ENCODE measurements around the gene RPS6KA1.
A peak's percentile ranks its signal among the peaks of the same experiment; 100 is the strongest.

Gene RPS6KA1

DNA sequence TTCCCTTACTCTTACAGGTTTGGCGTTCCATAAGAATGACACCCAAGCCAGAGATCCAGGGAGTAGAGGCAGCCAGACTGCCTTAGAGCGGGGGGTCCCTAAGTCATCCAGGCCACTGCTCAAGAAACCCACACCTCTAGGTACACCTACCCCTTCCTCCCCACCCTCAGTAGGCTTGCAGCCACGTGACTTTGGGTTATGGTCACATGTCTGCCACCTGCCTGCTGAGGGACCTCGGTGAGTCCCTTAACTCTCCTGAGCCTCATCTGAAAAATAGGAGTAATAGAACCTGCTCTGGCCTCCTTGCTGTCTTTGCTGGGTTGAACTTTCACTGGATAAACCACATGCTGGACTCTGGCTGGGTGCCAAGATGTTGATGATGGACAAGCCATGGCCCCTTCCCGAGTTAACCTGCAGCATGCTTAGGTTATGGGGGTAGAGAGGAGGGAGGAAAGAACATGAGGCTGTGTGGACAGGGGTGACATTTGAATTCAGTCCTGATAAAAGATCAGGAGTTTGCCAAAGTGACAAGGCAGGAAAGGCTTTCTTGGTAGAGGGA, 4.5 kb downstream of the RPS6KA1 start:
- no peak for DNase-seq

DNA sequence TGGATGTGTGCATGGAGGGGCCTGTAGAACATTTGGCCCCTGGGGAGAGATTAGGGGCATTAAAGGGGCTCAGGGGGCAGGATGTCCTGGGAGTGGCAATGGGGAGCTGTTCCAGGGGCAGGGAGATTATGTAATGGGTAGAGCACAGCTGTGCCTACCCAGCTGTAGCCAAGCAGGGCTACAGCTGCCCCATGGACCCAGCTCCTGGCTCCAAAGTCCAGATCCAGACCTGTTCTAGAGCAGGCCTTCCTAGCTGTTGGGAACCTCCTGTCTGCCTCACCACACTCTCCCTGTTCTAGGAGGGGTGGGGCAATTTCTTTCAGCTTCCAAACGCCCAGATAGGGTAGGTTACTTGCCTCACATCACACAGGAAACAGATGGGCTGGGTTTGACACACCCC, 5.6 kb downstream of the RPS6KA1 start:
- no peak for DNase-seq

DNA sequence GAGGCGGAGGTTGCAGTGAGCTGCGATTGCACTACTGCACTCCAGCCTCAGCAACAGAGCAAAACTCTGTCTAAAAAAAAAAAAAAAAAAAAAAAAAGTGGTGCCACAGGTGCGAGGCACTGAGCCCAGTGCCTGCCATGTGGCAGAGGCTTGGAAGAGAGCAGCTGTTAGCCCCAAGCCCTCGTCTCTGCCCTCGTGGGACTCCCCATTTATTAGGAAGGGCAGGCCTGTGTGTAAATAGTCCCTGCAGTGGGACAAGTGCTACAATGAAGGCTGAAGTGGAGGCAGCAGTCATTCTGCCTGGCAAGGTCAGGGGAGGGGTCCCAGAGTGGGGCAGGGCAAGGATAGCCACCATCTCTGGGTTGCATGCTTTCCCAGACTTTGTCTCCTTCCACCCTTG, 6.5 kb downstream of the RPS6KA1 start:
- DNase-seq: no peak

DNA sequence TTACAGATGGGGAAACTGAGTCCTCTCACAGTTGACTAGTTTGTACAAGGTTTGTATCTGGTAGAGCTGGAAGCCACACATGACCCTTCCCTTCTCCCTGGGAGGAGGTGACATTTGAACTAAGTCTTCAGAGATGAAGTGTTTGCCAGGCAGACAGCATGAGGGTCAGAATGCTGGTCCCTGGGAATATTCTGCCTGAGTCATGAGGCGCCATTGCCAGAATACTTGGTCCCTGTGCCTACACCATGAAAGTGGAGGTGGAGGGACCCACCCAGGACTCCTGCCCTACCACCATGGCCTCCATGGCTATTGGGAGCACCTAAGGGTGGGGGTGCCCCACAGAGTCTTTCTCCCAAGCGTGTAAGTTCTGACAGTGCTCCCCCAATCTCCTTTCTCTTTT, 7.0 kb downstream of the RPS6KA1 start:
- no peak for DNase-seq

- DNase-seq: no peak
Measured at GRCh38 chr1:26537951-26538352, 8.4 kb downstream of the RPS6KA1 start.

GRCh38 chr1:26538480-26539412, 9.2 kb downstream of the RPS6KA1 start:
- peak; percentile 27 for DNase-seq

DNA sequence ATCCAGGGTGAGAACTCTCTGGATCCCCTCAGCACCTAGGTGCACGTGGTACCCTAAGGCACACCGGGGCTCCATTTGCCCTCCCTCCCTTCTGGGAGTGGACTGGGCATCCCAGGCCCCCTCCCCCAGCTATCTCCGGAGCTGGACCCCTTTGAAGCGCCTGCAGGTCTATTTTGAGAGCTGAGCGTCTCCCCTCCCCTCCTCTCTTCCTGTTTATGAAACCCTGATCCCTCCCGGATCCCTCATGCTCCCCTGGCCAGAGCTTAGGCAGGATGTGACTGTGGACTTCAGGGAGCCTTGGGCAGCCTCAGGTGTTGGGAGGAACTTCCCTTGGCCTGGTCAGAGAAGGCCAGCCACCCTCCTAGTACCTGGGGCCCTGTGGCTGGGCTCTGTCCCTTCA, 10.2 kb downstream of the RPS6KA1 start:
- no peak for DNase-seq

DNA sequence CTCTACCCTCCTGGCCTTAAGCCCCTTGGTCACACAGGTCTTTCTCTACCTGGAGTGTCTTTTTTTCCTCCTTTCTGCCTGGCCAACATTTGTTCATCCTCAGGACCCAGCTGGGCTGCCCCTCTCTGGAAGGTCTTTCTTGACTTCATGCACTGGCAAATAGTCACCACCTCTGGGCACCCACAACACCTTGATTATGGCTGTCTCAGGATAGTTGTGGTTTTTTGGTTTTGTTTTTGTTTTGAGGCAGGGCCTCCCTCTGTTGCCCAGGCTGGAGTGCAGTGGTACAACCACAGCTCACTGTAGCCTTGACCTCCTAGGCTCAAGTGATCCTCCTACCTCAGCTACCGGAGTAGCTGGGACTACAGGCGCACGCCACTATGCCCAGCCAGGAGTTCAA, 10.8 kb downstream of the RPS6KA1 start:
- DNase-seq: no peak

- no peak for DNase-seq
Measured at GRCh38 chr1:26541431-26541815, 11.9 kb downstream of the RPS6KA1 start.

DNA sequence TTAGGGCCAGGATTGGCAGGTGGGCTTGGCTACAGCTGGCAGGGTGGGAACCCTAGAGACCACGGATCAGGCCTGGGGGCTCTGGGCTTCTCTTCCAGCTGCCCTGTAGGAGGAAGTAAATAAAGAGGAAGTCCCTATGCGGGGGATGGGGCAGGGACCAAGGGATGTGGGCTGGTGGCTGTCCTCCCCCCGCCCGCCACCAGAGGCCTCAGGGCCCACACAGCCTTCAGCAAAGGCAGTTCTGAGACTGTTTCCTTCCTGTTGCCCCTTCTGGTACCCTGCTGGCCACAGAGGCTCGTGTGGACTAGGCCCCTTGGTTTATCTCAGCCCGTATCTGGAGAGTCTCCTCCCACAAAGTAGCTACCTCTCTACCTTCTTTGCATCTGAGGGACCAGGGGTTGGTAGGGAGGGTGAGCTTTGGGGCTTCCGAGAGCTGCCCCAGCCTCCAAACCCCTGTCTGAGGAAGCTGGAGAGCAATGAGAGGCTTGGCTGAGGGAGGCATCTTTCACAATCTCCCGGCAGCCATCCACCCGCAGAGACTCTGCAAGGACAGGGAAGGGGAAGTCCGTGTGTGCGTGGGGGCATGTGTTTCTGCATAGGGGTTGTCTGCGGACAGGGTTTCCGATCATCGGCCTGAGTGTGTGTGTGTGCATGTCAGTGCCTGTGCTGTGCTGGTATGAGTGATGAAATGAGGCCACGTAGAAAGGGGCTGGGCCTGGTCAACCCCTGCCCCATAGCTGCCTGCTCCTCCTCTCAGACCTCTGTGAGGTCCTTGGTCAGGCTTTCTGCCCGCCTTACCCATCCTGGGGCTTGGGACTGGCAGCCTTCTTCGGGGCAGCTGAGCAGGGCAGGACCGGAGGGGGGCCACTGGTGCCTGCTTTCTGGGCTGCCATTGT, 12.5 kb downstream of the RPS6KA1 start:
- DNase-seq: peak; percentile 73

DNA sequence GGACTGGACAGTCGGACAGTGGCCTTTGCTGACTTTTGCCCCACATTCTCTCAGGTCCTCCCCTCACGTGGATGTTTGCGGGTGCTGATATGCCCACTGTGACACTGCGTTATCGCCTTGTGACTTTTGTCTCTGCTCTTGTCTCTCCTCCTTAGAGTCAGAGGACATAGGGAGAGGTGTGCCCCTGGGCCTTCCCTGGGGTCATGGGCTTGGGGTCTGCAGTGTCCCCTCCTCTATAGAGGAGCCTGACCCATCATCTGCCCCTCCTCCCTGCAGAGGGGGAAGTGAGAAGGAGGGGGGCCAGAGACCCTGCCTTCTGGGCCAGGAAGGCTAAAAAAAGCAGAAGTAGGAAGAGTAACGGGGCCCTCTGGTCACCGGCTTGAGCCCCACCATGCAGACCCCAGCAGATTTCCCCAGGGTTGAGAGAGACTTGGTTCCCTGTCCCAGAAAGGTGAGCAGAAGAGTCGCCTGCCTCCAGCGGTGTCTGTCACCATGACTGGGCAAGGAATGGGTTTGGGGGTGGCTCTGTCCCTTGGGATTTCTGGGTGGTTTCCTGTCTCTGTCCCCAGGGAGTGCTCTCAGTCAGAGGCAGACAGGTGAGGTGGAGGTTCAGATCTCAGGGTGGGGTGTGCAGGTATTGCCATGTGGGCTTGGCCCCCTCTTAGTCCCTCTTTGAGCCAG, 13.3 kb downstream of the RPS6KA1 start:
- DNase-seq: no peak

DNA sequence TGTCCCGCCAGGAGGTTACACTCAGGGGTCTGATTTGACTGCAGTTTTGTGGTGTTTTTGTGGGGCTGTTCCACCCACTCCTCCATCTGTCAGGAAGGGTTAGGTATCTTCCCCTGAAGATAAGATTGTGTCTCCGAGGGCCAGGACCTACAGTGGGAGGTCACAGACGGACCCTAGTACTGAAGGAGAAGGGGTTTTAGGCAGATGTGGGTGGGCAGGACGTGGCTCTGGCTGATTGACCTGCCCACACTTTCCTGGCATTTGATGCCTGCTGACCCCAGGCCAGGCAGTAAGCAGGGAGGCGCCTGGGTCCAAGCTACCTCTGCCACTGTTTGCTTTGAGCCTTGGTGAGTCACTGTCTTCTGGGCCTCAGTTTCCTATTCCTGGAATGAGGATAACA, 13.9 kb downstream of the RPS6KA1 start:
- no peak for DNase-seq

GRCh38 chr1:26544126-26544525, 14.6 kb downstream of the RPS6KA1 start:
- DNase-seq: no peak

DNA sequence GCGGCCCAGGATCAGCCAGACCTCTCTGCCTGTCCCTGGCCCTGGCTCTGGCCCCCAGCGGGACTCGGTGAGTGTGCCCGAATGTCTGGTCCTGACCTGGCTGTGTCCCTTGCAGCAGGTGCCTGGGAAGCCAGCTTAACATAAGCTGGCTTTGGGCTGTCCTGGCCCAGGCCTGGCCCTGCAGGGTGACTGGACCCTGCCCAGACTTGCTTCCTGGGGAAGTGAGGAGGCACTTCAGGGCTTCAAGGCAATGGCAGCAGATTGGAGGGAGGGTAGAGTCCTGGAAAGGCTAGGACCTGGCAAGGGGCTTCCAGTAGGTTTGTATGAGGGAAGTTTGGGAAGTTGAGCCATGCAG, 16.4 kb downstream of the RPS6KA1 start:
- no peak for DNase-seq

DNA sequence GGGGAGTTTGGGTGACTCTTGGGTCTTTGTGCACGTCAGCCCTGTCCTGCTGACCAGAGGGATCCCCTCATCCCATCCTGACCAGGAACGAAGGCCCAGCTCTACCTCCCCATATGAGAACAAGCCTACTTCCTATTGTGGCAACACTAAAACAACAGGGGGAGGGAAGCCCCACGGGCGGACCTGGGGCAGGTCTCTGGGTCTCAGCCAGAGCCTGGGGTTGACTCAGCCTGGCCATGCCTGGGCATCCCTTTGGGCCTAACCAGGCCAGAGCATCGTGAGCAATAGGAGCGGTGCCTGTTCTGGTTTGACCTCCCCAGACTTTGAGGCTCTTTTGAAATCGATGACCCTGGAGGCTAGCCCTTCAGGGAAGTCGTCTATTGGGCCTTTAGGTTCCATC, 16.8 kb downstream of the RPS6KA1 start:
- DNase-seq: no peak

DNA sequence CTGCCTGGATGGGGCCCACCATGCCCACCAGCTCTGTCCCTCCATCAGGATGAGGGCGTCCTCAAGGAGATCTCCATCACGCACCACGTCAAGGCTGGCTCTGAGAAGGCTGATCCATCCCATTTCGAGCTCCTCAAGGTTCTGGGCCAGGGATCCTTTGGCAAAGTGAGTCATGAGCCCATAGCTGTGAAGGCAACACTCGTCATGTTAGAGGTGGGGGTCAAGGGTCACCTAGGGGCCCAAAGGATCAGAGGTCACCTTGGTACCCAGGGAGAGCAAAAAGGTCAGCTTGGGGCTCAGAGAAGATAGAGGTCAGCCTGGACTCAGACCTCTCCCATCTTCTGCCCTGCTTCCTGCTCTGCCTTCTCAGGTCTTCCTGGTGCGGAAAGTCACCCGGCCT, 17.3 kb downstream of the RPS6KA1 start:
- no peak for DNase-seq

DNA sequence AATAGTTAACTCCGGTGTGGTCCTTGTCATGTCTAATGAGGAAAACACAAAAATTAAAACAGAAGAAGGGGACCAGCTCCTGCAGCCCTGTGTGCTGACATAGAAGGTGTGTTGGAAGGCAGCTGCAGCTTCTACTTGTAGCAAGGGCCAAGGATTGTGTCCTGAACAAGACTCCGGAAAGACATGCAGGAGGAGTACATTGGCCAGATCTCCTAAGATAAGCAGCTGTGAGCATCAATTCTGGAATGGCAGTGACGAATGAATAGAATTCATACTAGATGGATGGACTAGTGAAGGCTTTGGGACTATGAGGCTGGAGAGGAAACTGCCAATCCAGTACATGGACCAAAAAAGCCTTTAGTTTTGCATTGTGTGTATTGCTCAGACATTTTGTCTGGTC, 19.3 kb downstream of the RPS6KA1 start:
- DNase-seq: no peak

DNA sequence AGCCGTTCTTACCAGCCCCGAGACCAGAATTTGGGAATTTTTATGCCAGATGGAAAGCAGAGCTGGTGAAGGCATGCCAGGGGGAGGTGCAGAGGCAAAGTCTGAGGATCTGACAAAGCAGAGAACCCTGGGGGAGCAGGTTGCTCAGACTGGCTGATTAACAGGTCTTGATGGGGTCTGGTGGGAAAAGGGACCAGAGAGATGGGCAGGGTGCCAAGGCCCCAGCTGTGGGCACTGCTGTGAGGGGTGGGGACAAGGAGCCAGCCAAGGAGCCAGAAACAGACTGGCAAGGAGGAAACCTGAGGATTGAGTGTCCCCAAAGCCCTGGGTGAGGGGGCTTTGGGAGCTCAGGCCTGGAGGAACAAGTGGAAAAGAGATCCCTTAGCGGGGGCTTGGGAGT, 21.4 kb downstream of the RPS6KA1 start:
- DNase-seq: no peak

GRCh38 chr1:26552720-26553119, 23.2 kb downstream of the RPS6KA1 start:
- DNase-seq: no peak

DNA sequence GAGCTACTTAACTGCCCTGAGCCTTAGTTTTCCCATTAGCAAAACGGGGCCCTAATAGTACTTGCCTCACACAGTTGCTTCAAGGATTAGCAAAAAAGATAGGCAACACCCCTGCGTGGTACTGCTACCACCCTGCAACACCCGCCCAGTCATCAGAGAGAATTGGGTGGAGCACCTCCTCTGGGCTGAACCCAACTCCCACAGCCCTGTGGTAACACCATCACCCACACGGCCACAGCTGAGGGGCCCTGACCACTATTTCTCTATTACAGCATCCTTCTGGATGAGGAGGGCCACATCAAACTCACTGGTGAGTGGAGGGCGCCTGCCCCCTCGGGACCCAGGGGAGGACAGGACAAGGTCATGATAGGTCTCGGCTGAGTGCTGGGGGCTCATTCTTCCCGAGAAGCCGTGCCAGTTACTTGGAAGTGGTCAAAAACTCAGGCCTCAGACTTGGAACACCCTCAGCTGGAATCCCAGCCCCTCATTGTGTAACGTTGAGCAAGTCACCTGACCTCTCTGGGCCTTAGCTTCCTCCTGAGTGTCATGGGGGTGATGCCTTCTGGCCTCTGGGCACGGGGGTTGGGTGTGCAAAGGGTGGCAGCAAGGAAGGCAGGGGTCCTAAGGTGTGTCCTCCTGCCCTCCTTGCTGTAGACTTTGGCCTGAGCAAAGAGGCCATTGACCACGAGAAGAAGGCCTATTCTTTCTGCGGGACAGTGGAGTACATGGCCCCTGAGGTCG, 24.6 kb downstream of the RPS6KA1 start:
- no peak for DNase-seq

DNA sequence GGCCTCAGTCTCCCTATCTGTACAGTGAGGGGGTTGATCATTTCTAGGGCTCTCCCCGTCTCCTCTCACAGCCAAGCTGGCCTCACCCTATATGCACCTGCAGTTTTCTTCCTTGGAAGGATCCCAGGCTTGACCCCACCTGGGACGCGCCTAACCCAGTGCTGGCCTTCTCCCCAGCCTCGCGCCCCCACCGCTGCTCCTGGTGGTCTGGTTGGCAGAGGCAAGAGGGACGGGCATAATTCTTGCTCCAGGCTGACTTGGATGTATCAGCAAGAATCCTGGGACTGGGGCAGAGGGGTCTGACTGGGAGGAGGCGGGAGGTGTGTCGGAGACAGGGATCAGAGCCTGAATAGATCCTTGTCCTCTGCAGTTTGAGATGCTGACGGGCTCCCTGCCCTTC, 25.2 kb downstream of the RPS6KA1 start:
- no peak for DNase-seq

DNA sequence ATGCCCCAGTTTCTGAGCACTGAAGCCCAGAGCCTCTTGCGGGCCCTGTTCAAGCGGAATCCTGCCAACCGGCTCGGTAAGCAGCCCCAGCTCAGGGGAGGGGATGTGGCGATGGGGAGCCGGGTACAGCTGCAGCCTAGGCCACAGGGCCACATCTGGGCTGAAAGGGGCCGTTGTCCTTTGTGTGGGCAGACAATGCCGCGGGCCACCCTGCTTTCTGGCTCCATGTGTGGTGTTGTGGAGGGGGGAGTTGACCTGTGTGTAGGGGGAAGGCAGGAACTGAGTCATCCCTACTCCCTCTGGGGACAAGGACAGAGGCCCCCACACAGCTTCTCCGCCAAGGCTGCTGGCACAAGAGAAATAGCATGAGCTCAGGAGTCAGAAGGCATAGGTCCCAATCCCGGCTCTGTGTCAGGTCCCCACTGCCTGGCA, 26.0 kb downstream of the RPS6KA1 start:
- no peak for DNase-seq

Data from central memory CD4-positive, alpha-beta T cell (primary cell).